Heart left ventricle (tissue), 16 donors: ENCODE results near the gene CUX1. TPM values are rescaled to one million over a fixed set of nuclear protein-coding genes. Genes with fewer than 3 reads are reported as not detected.

Source experiments
- ATAC-seq, 4 donors: fragments of 200-7000 bp; cut with Tn5 transposase; one replicate each; pipeline ENCODE4 v1.9.1; 2020 to 2022; ENCODE audit warnings: moderate library complexity in 4 of 4, mild to moderate bottlenecking in 3 of 4, moderate number of reproducible peaks in 1 of 4
- DNase-seq, 5 donors: peaks; one replicate each; pipeline ENCODE4 v3.0.0-alpha.2; 2020
- H3K27ac ChIP-seq, 12 donors: fragments of 200-600 bp; sonication (generic) in 4 of 12; one replicate each; pipeline versions ENCODE4 v1.5.0 to v1.8.0; 2016 to 2022; ENCODE audit warnings: mild to moderate bottlenecking in 2 of 12
- H3K27me3 ChIP-seq, 9 donors: fragments of 200-600 bp; sonication (generic) in 2 of 9; one replicate each; pipeline versions ENCODE4 v1.5.1 to v1.8.0; 2016 to 2022; ENCODE audit warnings: mild to moderate bottlenecking in 3 of 9
- H3K36me3 ChIP-seq, 9 donors: fragments of 200-600 bp; sonication (generic) in 2 of 9; one replicate each; pipeline versions ENCODE4 v1.5.0 to v1.8.0; 2018 to 2022; ENCODE audit warnings: mild to moderate bottlenecking in 2 of 9
- H3K4me1 ChIP-seq, 12 donors: fragments of 200-600 bp; sonication (generic) in 4 of 12; one replicate each; pipeline versions ENCODE4 v1.5.0 to v1.8.0; 2016 to 2022; ENCODE audit warnings: mild to moderate bottlenecking in 3 of 12
- H3K4me3 ChIP-seq, 12 donors: fragments of 200-600 bp; sonication (generic) in 4 of 12; one replicate each; pipeline versions ENCODE4 v1.5.0 to v1.8.0; 2017 to 2022; ENCODE audit warnings: mild to moderate bottlenecking in 9 of 12, moderate library complexity in 4 of 12
- H3K9me3 ChIP-seq, 12 donors: fragments of 200-600 bp; sonication (generic) in 4 of 12; one replicate each; pipeline versions ENCODE4 v1.5.0 to v1.8.0; 2016 to 2022; ENCODE audit warnings: mild to moderate bottlenecking in 1 of 12
- CTCF ChIP-seq, 12 donors: fragments of 200-600 bp; sonication (generic) in 4 of 12; IDR thresholded peaks; one replicate each; pipeline versions ENCODE4 v1.5.0 to v1.8.0; 2018 to 2022; ENCODE audit warnings: antibody characterized with exemption in 12 of 12, mild to moderate bottlenecking in 5 of 12
- POLR2A ChIP-seq, 2 donors: fragments of 450-650 bp; IDR thresholded peaks; one replicate each; pipeline ENCODE4 v1.6.1; 2017; ENCODE audit warnings: antibody characterized with exemption in 2 of 2, mild to moderate bottlenecking in 2 of 2, moderate library complexity in 2 of 2
- WGBS, 4 donors: extraction: QIAGEN DNeasy Blood & Tissue Kit in 2 of 4; methylation state at CpG; one replicate each; pipeline versions ENCODE4 v1.1.5 to v1.1.7; 2013 to 2018; 5-methylcytosine and 5-hydroxymethylcytosine counted together
- intact Hi-C, 10 donors: fragments of 100-400 bp; cut with DNase I; formaldehyde crosslinking; loops; one replicate each; pipeline versions ENCODE4 v1.11.1 to v1.14.2; 2022
- polyA plus RNA-seq, 2 donors: library from polyadenylated mRNA; stranded (reverse); fragments of 200-250 nt; gene quantifications; one replicate each; pipeline ENCODE4 v1.2.3, GENCODE V29; 2013
- total RNA-seq, 9 donors: library from RNA; depleted of rRNA in 2 of 9; stranded (reverse); fragments of >200 nt in 2 of 9; fragmentation: NEBNext Ultra II Directional in 3 of 9; extraction: Animal tissue kit (Norgen Biotek cat#: 25700) in 3 of 9; gene quantifications; one replicate each; pipeline versions ENCODE4 v1.1.0 to v1.2.4, GENCODE V29; 2016 to 2023
- donor health status: ischemic (EF 13 %, LVEDD 7.1; RV severe dilation, severe dysfunction).
- donor health status: healthy with polysubstance abuse.
- donor health status: DM: no; HTN: yes; CAD: no.
- donor health status: DM: no; HTN: no; CAD: no.
- donor health status: ischemic (EF 25% LVEDD 6.9; RV normal size, moderate dysfunction).
- donor health status: ischemic (EF 25% LVEDD 5.7; RV mildly dilated, moderate dysfunction).
- donor health status: healthy.
- donor health status: DM: yes; HTN: yes; CAD: no.
- donor health status: ischemic (EF 35%, LVEDD 5.7; RV mildly dilated, moderate dysfunction).
- donor health status: nonischemic (EF 11% LVEDD 7.7; RV severe dilation, severe dysfunction).
- donor health status: DM: yes; HTN: yes; CAD: no.
- donor health status: PGD.
- donor health status: ischemic (EF 29% LVEDD 5.4; RV normal size, mild dysfunction).
- donor health status: nonischemic (EF 23%, LVEDD 6.1; RV moderate dilation, normal function).

The CUX1 gene
- total and polyA plus RNA-seq, 11 donors: 51.9 to 173 (median 122) TPM

GRCh38 chr7:102061981-102062390 lies 244.6 kb downstream of the CUX1 start:
- no peak for DNase-seq
- no peak for ATAC-seq

GRCh38 chr7:102063690-102064180 lies 246.3 kb downstream of the CUX1 start:
- no peaks in the 10 kb centered on the region for H3K27me3 ChIP-seq
- 49 to 58% (median 54%) methylated on average over 9 of the region's 9 CpGs for WGBS, 4 donors
- ATAC-seq (peak; percentile 13 to 55 (median 31)), DNase-seq (peak in 1 of 5 donors; percentile 69)
- no peak overlapping the region for H3K4me3 ChIP-seq
- H3K4me1 ChIP-seq: peaks cover 3 to 26% (median 20%) of the 10 kb centered on the region in 12 donors
- no peaks in the 10 kb centered on the region for H3K36me3 ChIP-seq
- intact Hi-C loops: no loop called here
- TF ChIP-seq POLR2A (IDR thresholded peaks at IDR 0.05) (no peak), CTCF (IDR thresholded peaks at IDR 0.05) (no peak)
- no peaks in the 10 kb centered on the region for H3K9me3 ChIP-seq
- peak overlapping the region in 4 of 12 donors; percentile 17 to 69 (median 28) for H3K27ac ChIP-seq

More at GRCh38 chr7:102061981-102062390, 244.6 kb downstream of the CUX1 start:
- Histone ChIP-seq H3K9me3 (peaks cover 0 to 5% (median 0%) of the 10 kb centered on the region in 12 donors), H3K4me3 (no peak overlapping the region), H3K27ac (no peak overlapping the region), H3K27me3 (no peaks in the 10 kb centered on the region), H3K4me1 (peaks cover 3 to 26% (median 20%) of the 10 kb centered on the region in 12 donors), H3K36me3 (no peaks in the 10 kb centered on the region)
- intact Hi-C loops: no loop called here
- TF ChIP-seq CTCF (IDR thresholded peaks at IDR 0.05): no peak
- no peak for TF ChIP-seq POLR2A (IDR thresholded peaks at IDR 0.05)
- WGBS, 4 donors: 81 to 90% (median 84%) methylated on average over 7 to 8 of the region's 8 CpGs

GRCh38 chr7:102064361-102065025 lies 247.1 kb downstream of the CUX1 start:
- DNase-seq (peak; percentile 33 to 71 (median 66)), ATAC-seq (peak; percentile 54 to 86 (median 81))
- TF ChIP-seq POLR2A (IDR thresholded peaks at IDR 0.05): no peak
- TF ChIP-seq CTCF (IDR thresholded peaks at IDR 0.05): no peak
- H3K4me1 ChIP-seq: peaks cover 3 to 30% (median 20%) of the 10 kb centered on the region in 12 donors
- peak overlapping the region in 6 of 12 donors; percentile 10 to 69 (median 28) for H3K27ac ChIP-seq
- intact Hi-C loops: no loop called here
- no peak overlapping the region for H3K4me3 ChIP-seq
- no peaks in the 10 kb centered on the region for H3K36me3 ChIP-seq
- H3K27me3 ChIP-seq: no peaks in the 10 kb centered on the region
- H3K9me3 ChIP-seq: no peaks in the 10 kb centered on the region
- WGBS, 4 donors: 22 to 53% (median 41%) methylated on average over 8 to 12 of the region's 12 CpGs

- ATAC-seq (no peak), DNase-seq (no peak)
- Histone ChIP-seq H3K27ac (peak overlapping the region in 4 of 12 donors; percentile 10 to 69 (median 37)), H3K4me1 (peaks cover 3 to 32% (median 20%) of the 10 kb centered on the region in 12 donors), H3K36me3 (peaks cover 0 to 2% (median under 1%) of the 10 kb centered on the region in 9 donors), H3K27me3 (no peaks in the 10 kb centered on the region), H3K4me3 (no peak overlapping the region), H3K9me3 (no peaks in the 10 kb centered on the region)
- TF ChIP-seq POLR2A (IDR thresholded peaks at IDR 0.05): no peak
- no peak for TF ChIP-seq CTCF (IDR thresholded peaks at IDR 0.05)
- 84 to 95% (median 94%) methylated on average over 6 of the region's 6 CpGs for WGBS, 4 donors
- intact Hi-C loops: no loop called here
Measured at GRCh38 chr7:102065226-102065625, 247.8 kb downstream of the CUX1 start.
